ENCODE results near the gene BCAP29.

DNA sequence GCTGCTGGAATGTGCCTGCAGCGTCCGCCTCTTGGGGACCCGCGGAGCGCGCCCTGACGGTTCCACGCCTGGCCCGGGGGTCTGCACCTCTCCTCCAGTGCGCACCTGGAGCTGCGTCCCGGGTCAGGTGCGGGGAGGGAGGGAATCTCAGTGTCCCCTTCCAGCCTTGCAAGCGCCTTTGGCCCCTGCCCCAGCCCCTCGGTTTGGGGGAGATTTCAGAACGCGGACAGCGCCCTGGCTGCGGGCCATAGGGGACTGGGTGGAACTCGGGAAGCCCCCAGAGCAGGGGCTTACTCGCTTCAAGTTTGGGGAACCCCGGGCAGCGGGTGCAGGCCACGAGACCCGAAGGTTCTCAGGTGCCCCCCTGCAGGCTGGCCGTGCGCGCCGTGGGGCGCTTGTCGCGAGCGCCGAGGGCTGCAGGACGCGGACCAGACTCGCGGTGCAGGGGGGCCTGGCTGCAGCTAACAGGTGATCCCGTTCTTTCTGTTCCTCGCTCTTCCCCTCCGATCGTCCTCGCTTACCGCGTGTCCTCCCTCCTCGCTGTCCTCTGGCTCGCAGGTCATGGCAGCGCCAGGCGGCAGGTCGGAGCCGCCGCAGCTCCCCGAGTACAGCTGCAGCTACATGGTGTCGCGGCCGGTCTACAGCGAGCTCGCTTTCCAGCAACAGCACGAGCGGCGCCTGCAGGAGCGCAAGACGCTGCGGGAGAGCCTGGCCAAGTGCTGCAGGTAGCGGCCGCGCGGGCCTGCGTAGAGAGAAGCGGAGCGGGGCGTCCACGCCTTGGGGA, 81.2 kb downstream of the BCAP29 start:
- no peak for TF ChIP-seq POLR2AphosphoS5 (IDR thresholded peaks at IDR 0.05; ENCODE audit: borderline replicate concordance, low read depth, low read length)
- peak; percentile 90 for TF ChIP-seq EZH2 (IDR thresholded peaks at IDR 0.05)

Measured in SK-N-MC (cell line).